WERI-Rb-1 (cell line): ENCODE data around the gene SEPHS2.
A peak's percentile ranks its signal among the peaks of the same experiment; 100 is the strongest.

Experiments
- DNase-seq: peaks from one replicate; pipeline ENCODE4 v3.0.0-alpha.2; 2020
- H3K27ac ChIP-seq: fragments of 250-450 bp; sonication (Bioruptor Pico); 2 replicates; pipeline ENCODE4 v1.5.1; 2020; ENCODE audit warnings: mild to moderate bottlenecking, moderate library complexity
- H3K27me3 ChIP-seq: fragments of 250-450 bp; sonication (Bioruptor Pico); 2 replicates; pipeline ENCODE4 v1.5.1; 2021; ENCODE audit warnings: mild to moderate bottlenecking, low read depth, moderate library complexity; ENCODE audit not compliant: insufficient read depth, severe bottlenecking
- H3K36me3 ChIP-seq: fragments of 250-450 bp; sonication (Bioruptor Pico); 2 replicates; pipeline ENCODE4 v1.5.1; 2020; ENCODE audit warnings: mild to moderate bottlenecking, moderate library complexity
- H3K4me3 ChIP-seq: 2 replicates; pipeline ENCODE4 v1.5.1; 2011; ENCODE audit warnings: low read depth, mild to moderate bottlenecking, control low read depth, low read length
- H3K9me3 ChIP-seq: fragments of 250-450 bp; sonication (Bioruptor Pico); 2 replicates; pipeline ENCODE4 v1.5.1; 2021; ENCODE audit warnings: mild to moderate bottlenecking, moderate library complexity; ENCODE audit not compliant: severe bottlenecking
- CTCF ChIP-seq: IDR thresholded peaks from 2 replicates; pipeline ENCODE4 v1.5.1; 2011; ENCODE audit warnings: low read depth, mild to moderate bottlenecking, control low read depth, inconsistent platforms, low read length

SEPHS2 gene

GRCh38 chr16:30409125-30410060, 36.3 kb downstream of the SEPHS2 start:
- Histone ChIP-seq H3K27ac (no peak overlapping the region; the same call in 1 of the 2 replicates), H3K36me3 (peaks cover 39% of the 10 kb centered on the region), H3K9me3 (no peaks in the 10 kb centered on the region), H3K4me3 (no peak overlapping the region), H3K27me3 (no peaks in the 10 kb centered on the region)
- TF ChIP-seq CTCF, result peak; percentile 86
- DNase-seq, result peak; percentile 93

GRCh38 chr16:30407804-30408534, 37.7 kb downstream of the SEPHS2 start:
- H3K27ac ChIP-seq, result peak overlapping the region; percentile 79
- no peak for TF ChIP-seq CTCF

GRCh38 chr16:30407102-30407803, 38.4 kb downstream of the SEPHS2 start, which contains the start of gene ZNF771:
Gene ZNF771, plus strand, starts transcription at chr16:30407606. Its CDS starts 448 bp downstream, at chr16:30408054.
- Histone ChIP-seq H3K27me3 (no peaks in the 10 kb centered on the region), H3K4me3 (peak within 1 kb of the TSS; percentile 90), H3K9me3 (no peaks in the 10 kb centered on the region), H3K36me3 (peaks cover 21% of the 10 kb centered on the region), H3K27ac (peak within 1 kb of the TSS; percentile 79)
- DNase-seq, result peak; percentile 92
- no peak for TF ChIP-seq CTCF

More at GRCh38 chr16:30407804-30408534, 37.7 kb downstream of the SEPHS2 start:
- H3K27me3 ChIP-seq, result no peaks in the 10 kb centered on the region
- peak overlapping the region; percentile 90 for H3K4me3 ChIP-seq
- no peak for DNase-seq
- H3K36me3 ChIP-seq, result peaks cover 27% of the 10 kb centered on the region
- no peaks in the 10 kb centered on the region for H3K9me3 ChIP-seq

- H3K27ac ChIP-seq, result peak overlapping the region; percentile 79
- DNase-seq, result no peak
- H3K4me3 ChIP-seq, result peak overlapping the region; percentile 90
- no peaks in the 10 kb centered on the region for H3K9me3 ChIP-seq
- H3K27me3 ChIP-seq, result no peaks in the 10 kb centered on the region
- peaks cover 16% of the 10 kb centered on the region for H3K36me3 ChIP-seq
- no peak for TF ChIP-seq CTCF
Observed at GRCh38 chr16:30406795-30407101, 38.9 kb downstream of the SEPHS2 start.

- DNase-seq, result no peak
- Histone ChIP-seq H3K27me3 (no peaks in the 10 kb centered on the region), H3K4me3 (no peak overlapping the region), H3K9me3 (no peaks in the 10 kb centered on the region), H3K27ac (peak overlapping the region; percentile 16; the same call in 1 of the 2 replicates), H3K36me3 (peaks cover 27% of the 10 kb centered on the region)
- no peak for TF ChIP-seq CTCF
Observed at GRCh38 chr16:30401768-30402425, 43.8 kb downstream of the SEPHS2 start.
